ENCODE results near the gene LDLRAD2.

LDLRAD2 gene

DNA sequence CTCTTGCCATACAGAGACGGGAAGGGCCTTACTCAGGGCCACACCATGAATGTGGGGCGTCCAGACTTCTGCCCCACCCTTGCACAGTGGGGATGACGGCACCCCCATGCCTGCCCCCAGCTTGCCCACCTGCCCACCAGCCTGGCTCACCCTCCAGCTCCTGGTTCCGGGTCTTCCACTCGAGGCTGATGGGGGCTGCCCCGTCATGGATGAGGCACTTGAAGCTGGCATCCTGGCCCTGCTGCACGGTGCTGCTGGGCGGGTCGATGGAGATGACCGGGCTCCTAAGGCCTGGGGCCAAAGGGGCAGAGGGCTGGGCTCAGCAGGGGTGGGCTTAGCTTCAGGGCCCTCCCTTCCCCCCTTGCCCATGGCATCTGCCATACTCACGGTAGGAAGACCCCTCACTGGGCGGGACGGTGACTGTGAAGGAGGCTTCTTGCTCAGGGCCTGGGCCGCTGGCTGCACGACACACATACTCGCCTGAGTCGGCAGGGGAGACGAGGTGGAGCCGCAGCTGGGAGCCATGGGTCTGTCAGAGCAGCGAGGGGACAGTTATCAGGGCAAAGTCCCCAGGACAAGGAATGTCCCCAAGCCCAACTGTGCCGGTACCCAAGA lies 29.9 kb downstream of the LDLRAD2 start:
- Histone ChIP-seq H3K27ac (ENCODE audit: low read length) (no peak overlapping the region), H3K9ac (ENCODE audit: low read length) (no peak overlapping the region), H3K79me2 (ENCODE audit: low read length) (no peaks in the 10 kb centered on the region), H3K4me3 (ENCODE audit: low read length) (no peak overlapping the region), H3K27me3 (ENCODE audit: low read depth, low read length) (no peaks in the 10 kb centered on the region), H3K9me3 (ENCODE audit: insufficient read depth, low read length) (no peaks in the 10 kb centered on the region), H3K4me2 (ENCODE audit: low read length) (no peak overlapping the region), H4K20me1 (ENCODE audit: insufficient read depth, low read length) (no peaks in the 10 kb centered on the region), H3K4me1 (ENCODE audit: low read length) (no peaks in the 10 kb centered on the region), H2AFZ (ENCODE audit: low read depth, low read length) (no peak overlapping the region), H3K36me3 (replicated peaks; ENCODE audit: low read depth, low read length) (no peaks in the 10 kb centered on the region)
- TF ChIP-seq, protein P1, sequence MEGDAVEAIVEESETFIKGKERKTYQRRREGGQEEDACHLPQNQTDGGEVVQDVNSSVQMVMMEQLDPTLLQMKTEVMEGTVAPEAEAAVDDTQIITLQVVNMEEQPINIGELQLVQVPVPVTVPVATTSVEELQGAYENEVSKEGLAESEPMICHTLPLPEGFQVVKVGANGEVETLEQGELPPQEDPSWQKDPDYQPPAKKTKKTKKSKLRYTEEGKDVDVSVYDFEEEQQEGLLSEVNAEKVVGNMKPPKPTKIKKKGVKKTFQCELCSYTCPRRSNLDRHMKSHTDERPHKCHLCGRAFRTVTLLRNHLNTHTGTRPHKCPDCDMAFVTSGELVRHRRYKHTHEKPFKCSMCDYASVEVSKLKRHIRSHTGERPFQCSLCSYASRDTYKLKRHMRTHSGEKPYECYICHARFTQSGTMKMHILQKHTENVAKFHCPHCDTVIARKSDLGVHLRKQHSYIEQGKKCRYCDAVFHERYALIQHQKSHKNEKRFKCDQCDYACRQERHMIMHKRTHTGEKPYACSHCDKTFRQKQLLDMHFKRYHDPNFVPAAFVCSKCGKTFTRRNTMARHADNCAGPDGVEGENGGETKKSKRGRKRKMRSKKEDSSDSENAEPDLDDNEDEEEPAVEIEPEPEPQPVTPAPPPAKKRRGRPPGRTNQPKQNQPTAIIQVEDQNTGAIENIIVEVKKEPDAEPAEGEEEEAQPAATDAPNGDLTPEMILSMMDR (IDR thresholded peaks at IDR 0.05; ENCODE audit: low read depth, low read length) = no peak
- no peak for TF ChIP-seq EZH2phosphoT487 (IDR thresholded peaks at IDR 0.05; ENCODE audit: low read depth)

DNA sequence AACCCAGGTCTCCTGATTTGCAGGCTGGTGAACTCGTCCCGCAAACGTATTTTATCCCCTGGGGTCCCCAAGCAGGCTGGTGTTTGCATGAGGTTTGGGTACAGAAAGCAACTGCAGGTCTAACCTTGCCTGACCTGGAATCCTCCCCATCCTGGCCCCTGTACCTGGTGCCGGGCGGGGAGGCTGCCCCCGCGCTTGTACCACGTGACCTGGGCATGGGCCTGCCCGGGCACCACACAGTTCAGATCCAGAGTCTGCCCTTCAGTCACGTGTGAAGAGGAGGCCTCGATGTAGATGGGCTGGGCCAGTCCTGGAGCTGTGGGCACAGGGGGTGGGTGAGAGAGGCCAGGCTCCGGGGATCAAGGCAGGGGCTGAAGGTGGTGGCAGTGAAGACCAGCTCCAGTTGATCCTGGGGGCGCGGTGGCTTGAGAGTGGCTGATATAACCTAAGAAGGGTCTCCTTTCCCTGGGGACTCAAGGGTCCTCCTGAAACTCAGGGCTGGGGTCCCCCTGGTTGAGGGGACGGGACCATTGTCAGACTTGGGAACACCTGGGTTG lies 30.6 kb downstream of the LDLRAD2 start:
- TF ChIP-seq, protein P1 (IDR thresholded peaks at IDR 0.05; ENCODE audit: low read depth, low read length) = no peak
- no peak for TF ChIP-seq EZH2phosphoT487 (IDR thresholded peaks at IDR 0.05; ENCODE audit: low read depth)
- H3K27me3 ChIP-seq (ENCODE audit: low read depth, low read length) = no peaks in the 10 kb centered on the region
- H3K9me3 ChIP-seq (ENCODE audit: insufficient read depth, low read length) = no peaks in the 10 kb centered on the region
- no peak overlapping the region for H3K4me3 ChIP-seq (ENCODE audit: low read length)
- H3K9ac ChIP-seq (ENCODE audit: low read length) = no peak overlapping the region
- no peak overlapping the region for H3K4me2 ChIP-seq (ENCODE audit: low read length)
- no peaks in the 10 kb centered on the region for H4K20me1 ChIP-seq (ENCODE audit: insufficient read depth, low read length)
- H3K79me2 ChIP-seq (ENCODE audit: low read length) = no peaks in the 10 kb centered on the region
- H3K4me1 ChIP-seq (ENCODE audit: low read length) = no peaks in the 10 kb centered on the region
- no peak overlapping the region for H2AFZ ChIP-seq (ENCODE audit: low read depth, low read length)
- no peak overlapping the region for H3K27ac ChIP-seq (ENCODE audit: low read length)
- no peaks in the 10 kb centered on the region for H3K36me3 ChIP-seq (replicated peaks; ENCODE audit: low read depth, low read length)

DNA sequence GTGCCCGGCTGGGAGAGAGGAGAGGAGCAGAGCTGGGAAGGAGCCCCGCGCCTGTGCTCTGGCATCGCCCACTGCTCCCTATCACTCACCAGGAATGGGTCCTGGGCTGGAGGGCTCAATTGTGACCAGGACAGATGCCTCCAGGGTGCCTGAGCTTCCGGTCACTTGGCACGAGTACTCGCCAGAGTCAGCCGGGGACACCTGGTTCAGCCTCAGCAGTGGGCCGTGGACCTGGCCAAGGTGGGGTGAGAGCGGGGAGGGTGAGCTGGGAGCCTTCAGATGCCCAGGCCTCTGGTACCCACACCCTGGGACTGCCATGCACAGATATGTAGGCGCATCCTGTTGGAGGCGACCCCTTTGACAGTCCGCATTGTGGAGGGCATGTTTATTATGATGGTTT lies 31.1 kb downstream of the LDLRAD2 start:
- H3K9me3 ChIP-seq (ENCODE audit: insufficient read depth, low read length) = no peaks in the 10 kb centered on the region
- TF ChIP-seq, protein P1 (IDR thresholded peaks at IDR 0.05; ENCODE audit: low read depth, low read length) = no peak
- no peak for TF ChIP-seq EZH2phosphoT487 (IDR thresholded peaks at IDR 0.05; ENCODE audit: low read depth)
- no peak overlapping the region for H3K9ac ChIP-seq (ENCODE audit: low read length)
- no peaks in the 10 kb centered on the region for H3K79me2 ChIP-seq (ENCODE audit: low read length)
- no peak overlapping the region for H3K4me2 ChIP-seq (ENCODE audit: low read length)
- no peaks in the 10 kb centered on the region for H3K36me3 ChIP-seq (replicated peaks; ENCODE audit: low read depth, low read length)
- H3K4me3 ChIP-seq (ENCODE audit: low read length) = no peak overlapping the region
- no peaks in the 10 kb centered on the region for H3K4me1 ChIP-seq (ENCODE audit: low read length)
- no peak overlapping the region for H3K27ac ChIP-seq (ENCODE audit: low read length)
- H3K27me3 ChIP-seq (ENCODE audit: low read depth, low read length) = no peaks in the 10 kb centered on the region
- H2AFZ ChIP-seq (ENCODE audit: low read depth, low read length) = no peak overlapping the region
- H4K20me1 ChIP-seq (ENCODE audit: insufficient read depth, low read length) = no peaks in the 10 kb centered on the region

DNA sequence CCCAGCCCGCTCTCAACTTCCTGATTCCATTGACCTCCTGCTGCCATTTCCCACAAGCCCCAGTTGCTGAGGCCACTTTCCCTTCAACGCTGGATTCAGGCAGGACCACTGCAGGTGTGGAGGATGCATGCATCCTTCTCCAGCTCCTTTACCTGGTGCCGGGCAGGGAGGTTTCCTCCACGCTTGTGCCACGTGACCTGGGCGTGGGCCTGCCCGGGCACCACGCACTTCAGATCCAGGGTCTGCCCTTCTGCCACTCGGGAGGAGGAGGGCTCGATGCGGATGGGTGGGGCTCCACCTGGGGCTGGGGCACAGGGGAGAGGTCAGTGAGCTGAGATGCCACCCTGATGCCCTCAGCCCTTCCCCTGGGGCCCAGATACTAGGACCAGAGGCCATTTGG lies 31.9 kb downstream of the LDLRAD2 start:
- Histone ChIP-seq H4K20me1 (ENCODE audit: insufficient read depth, low read length) (no peaks in the 10 kb centered on the region), H3K4me3 (ENCODE audit: low read length) (no peak overlapping the region), H3K27me3 (ENCODE audit: low read depth, low read length) (no peaks in the 10 kb centered on the region), H3K9ac (ENCODE audit: low read length) (no peak overlapping the region), H2AFZ (ENCODE audit: low read depth, low read length) (no peak overlapping the region), H3K36me3 (replicated peaks; ENCODE audit: low read depth, low read length) (no peaks in the 10 kb centered on the region), H3K9me3 (ENCODE audit: insufficient read depth, low read length) (no peaks in the 10 kb centered on the region), H3K4me1 (ENCODE audit: low read length) (no peaks in the 10 kb centered on the region), H3K27ac (ENCODE audit: low read length) (no peak overlapping the region), H3K79me2 (ENCODE audit: low read length) (no peaks in the 10 kb centered on the region), H3K4me2 (ENCODE audit: low read length) (no peak overlapping the region)
- TF ChIP-seq, protein P1 (IDR thresholded peaks at IDR 0.05; ENCODE audit: low read depth, low read length) = no peak
- no peak for TF ChIP-seq EZH2phosphoT487 (IDR thresholded peaks at IDR 0.05; ENCODE audit: low read depth)

All from OCI-LY3 (cell line).